ENCODE measurements around the gene AQP9.
"Not testable (repeated sequence)": the region's sequence is repeated elsewhere in the genome, so short reads cannot be mapped to it uniquely, and the experiment has no call there.

Gene AQP9

GRCh38 chr15:58179741-58180381 is 41.7 kb downstream of the AQP9 start:
- DNase-seq (ENCODE audit: low read depth in 2 of 2), result no peak

GRCh38 chr15:58182460-58183163 is 44.4 kb downstream of the AQP9 start:
- no peak for DNase-seq (ENCODE audit: low read depth in 2 of 2)

- no peak for DNase-seq (ENCODE audit: low read depth in 2 of 2)
Observed at GRCh38 chr15:58185439-58185838, 47.3 kb downstream of the AQP9 start.

- DNase-seq (ENCODE audit: low read depth in 2 of 2), result no peak
Observed at GRCh38 chr15:58189148-58189811, 51.1 kb downstream of the AQP9 start.

GRCh38 chr15:58190419-58190818 is 52.2 kb downstream of the AQP9 start:
- DNase-seq (ENCODE audit: low read depth in 2 of 2), result no peak

GRCh38 chr15:58193636-58194035 is 55.5 kb downstream of the AQP9 start:
- not testable (repeated sequence) for DNase-seq (ENCODE audit: low read depth in 2 of 2)

- no peak for DNase-seq (ENCODE audit: low read depth in 2 of 2)
Observed at GRCh38 chr15:58200739-58201138, 62.6 kb downstream of the AQP9 start.

GRCh38 chr15:58201516-58201915 is 63.3 kb downstream of the AQP9 start:
- DNase-seq (ENCODE audit: low read depth in 2 of 2), result no peak

GRCh38 chr15:58203537-58203936 is 65.4 kb downstream of the AQP9 start:
- DNase-seq (ENCODE audit: low read depth in 2 of 2), result no peak

GRCh38 chr15:58206151-58206550 is 68.0 kb downstream of the AQP9 start:
- DNase-seq (ENCODE audit: low read depth in 2 of 2), result no peak

GRCh38 chr15:58208217-58208616 is 70.0 kb downstream of the AQP9 start:
- DNase-seq (ENCODE audit: low read depth in 2 of 2), result not testable (repeated sequence)

GRCh38 chr15:58209007-58209481 is 70.9 kb downstream of the AQP9 start:
- DNase-seq (ENCODE audit: low read depth in 2 of 2), result peak in 1 of 2 donors; percentile 2

- not testable (repeated sequence) for DNase-seq (ENCODE audit: low read depth in 2 of 2)
Observed at GRCh38 chr15:58210031-58210430, 71.8 kb downstream of the AQP9 start.

GRCh38 chr15:58212909-58213526 is 74.8 kb downstream of the AQP9 start:
- no peak for DNase-seq (ENCODE audit: low read depth in 2 of 2)

GRCh38 chr15:58213587-58214338 is 75.6 kb downstream of the AQP9 start:
- no peak for DNase-seq (ENCODE audit: low read depth in 2 of 2)

GRCh38 chr15:58214591-58215340 is 76.6 kb downstream of the AQP9 start:
- no peak for DNase-seq (ENCODE audit: low read depth in 2 of 2)

- no peak for DNase-seq (ENCODE audit: low read depth in 2 of 2)
Observed at GRCh38 chr15:58217460-58217859, 79.3 kb downstream of the AQP9 start.

- no peak for DNase-seq (ENCODE audit: low read depth in 2 of 2)
Observed at GRCh38 chr15:58221591-58222241, 83.5 kb downstream of the AQP9 start.

GRCh38 chr15:58222679-58223078 is 84.5 kb downstream of the AQP9 start:
- no peak for DNase-seq (ENCODE audit: low read depth in 2 of 2)

GRCh38 chr15:58223432-58223831 is 85.3 kb downstream of the AQP9 start:
- DNase-seq (ENCODE audit: low read depth in 2 of 2), result no peak
